RWPE1 (cell line): ENCODE results near the gene DSG1.
"Not testable (repeated sequence)": the region's sequence is repeated elsewhere in the genome, so short reads cannot be mapped to it uniquely, and the experiment has no call there.

ENCODE experiments used
- CTCF ChIA-PET: fragments of 350-600 bp; sonication (Branson Sonifier 250); formaldehyde crosslinking; extraction: SDS; loops from one replicate; lab custom pipeline; 2021; lab: Yijun Ruan, JAX
- POLR2A ChIA-PET: fragments of 400-600 bp; formaldehyde crosslinking; extraction: SDS; loops from one replicate; lab custom pipeline; 2020; ENCODE audit warnings: antibody characterized with exemption; ENCODE audit not compliant: low non-redundant PET; lab: Yijun Ruan, JAX
- DNase-seq: peaks from one replicate; pipeline ENCODE4 v3.0.0; 2012; ENCODE audit warnings: low spot score
- H3K27ac ChIP-seq: fragments of 450-650 bp; 2 replicates; pipeline ENCODE4 v1.5.1; 2017
- TF ChIP-seq, protein P1 (sequence below): fragments of 450-650 bp; conservative IDR thresholded peaks from 2 replicates; pipeline ENCODE4 v1.5.1; 2017; ENCODE audit warnings: low read depth, mild to moderate bottlenecking

DSG1 gene

DNA sequence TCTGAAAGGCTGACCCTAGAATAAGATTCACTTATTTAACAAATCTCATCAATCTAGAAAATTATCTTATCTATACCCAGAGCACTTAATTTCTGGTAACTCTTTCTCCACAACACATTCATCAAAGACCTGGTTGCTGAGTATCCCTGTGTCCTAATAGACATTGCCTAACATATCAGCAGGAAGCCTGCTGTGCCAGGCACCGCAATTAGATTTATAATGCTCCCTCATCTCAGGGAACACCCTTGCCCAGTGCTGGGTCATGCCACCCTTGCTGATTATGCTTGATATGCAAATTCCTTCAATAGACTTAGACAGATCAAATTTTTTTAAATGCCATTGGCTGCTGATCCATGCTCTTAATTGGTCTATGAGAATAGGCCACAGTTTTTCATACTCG, 3.8 kb downstream of the DSG1 start:
- no peak for DNase-seq
- TF ChIP-seq, protein P1, sequence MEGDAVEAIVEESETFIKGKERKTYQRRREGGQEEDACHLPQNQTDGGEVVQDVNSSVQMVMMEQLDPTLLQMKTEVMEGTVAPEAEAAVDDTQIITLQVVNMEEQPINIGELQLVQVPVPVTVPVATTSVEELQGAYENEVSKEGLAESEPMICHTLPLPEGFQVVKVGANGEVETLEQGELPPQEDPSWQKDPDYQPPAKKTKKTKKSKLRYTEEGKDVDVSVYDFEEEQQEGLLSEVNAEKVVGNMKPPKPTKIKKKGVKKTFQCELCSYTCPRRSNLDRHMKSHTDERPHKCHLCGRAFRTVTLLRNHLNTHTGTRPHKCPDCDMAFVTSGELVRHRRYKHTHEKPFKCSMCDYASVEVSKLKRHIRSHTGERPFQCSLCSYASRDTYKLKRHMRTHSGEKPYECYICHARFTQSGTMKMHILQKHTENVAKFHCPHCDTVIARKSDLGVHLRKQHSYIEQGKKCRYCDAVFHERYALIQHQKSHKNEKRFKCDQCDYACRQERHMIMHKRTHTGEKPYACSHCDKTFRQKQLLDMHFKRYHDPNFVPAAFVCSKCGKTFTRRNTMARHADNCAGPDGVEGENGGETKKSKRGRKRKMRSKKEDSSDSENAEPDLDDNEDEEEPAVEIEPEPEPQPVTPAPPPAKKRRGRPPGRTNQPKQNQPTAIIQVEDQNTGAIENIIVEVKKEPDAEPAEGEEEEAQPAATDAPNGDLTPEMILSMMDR = no peak
- POLR2A ChIA-PET = no interaction called here
- CTCF ChIA-PET = no interaction called here
- no peak overlapping the region for H3K27ac ChIP-seq

GRCh38 chr18:31325051-31325450, 7.1 kb downstream of the DSG1 start:
- CTCF ChIA-PET = no interaction called here
- POLR2A ChIA-PET = no interaction called here
- DNase-seq = no peak
- H3K27ac ChIP-seq = no peak overlapping the region
- TF ChIP-seq, protein P1 = no peak

GRCh38 chr18:31329787-31330438, 12.0 kb downstream of the DSG1 start:
- CTCF ChIA-PET = interaction anchor here (0.6 kb wide), 1 partner anchor 226 kb away, joined by 3 read pairs; no protein-coding TSS in a partner anchor

GRCh38 chr18:31343454-31343853, 25.5 kb downstream of the DSG1 start:
- no peak for DNase-seq
- TF ChIP-seq, protein P1 = no peak
- CTCF ChIA-PET = interaction anchor here (0.7 kb wide), 2 partner anchors 37 to 636 kb away, joined by 4 to 6 read pairs; no protein-coding TSS in a partner anchor
- no peak overlapping the region for H3K27ac ChIP-seq
- POLR2A ChIA-PET = no interaction called here

More at GRCh38 chr18:31329787-31330438, 12.0 kb downstream of the DSG1 start:
- TF ChIP-seq, protein P1 = no peak
- POLR2A ChIA-PET = no interaction called here
- H3K27ac ChIP-seq = no peak overlapping the region
- DNase-seq = no peak

- DNase-seq, CTCF ChIA-PET, POLR2A ChIA-PET, H3K27ac ChIP-seq: not testable (repeated sequence)
Observed at GRCh38 chr18:31353336-31353735, 35.4 kb downstream of the DSG1 start.

- ChIA-PET CTCF (no interaction called here), POLR2A (no interaction called here)
- TF ChIP-seq, protein P1 = no peak
- no peak for DNase-seq
- no peak overlapping the region for H3K27ac ChIP-seq
Observed at GRCh38 chr18:31354990-31355389, 37.0 kb downstream of the DSG1 start.

DNA sequence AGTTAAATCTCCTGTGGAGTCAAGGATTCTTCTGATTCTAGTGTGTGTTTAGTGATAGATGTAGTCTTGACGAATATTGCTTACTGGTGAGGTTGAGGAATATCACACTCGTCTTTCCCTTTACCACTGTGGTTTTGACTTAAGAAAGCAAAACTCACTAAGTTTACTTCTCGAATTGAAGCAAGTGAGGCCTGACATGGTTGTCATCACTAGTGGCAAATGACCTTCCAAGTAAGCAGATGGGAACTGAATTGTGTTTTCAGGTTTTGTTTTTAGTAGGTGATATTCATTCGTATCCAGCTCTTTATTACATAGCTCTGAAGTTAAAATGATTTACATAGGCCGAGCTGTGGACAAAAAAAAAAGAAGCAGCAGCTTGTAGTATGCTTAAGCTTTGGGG, 38.1 kb downstream of the DSG1 start:
- CTCF ChIA-PET = no interaction called here
- DNase-seq = no peak
- POLR2A ChIA-PET = no interaction called here
- H3K27ac ChIP-seq = no peak overlapping the region
- TF ChIP-seq, protein P1 = no peak
